ENCODE data around the gene JHY.

DNA sequence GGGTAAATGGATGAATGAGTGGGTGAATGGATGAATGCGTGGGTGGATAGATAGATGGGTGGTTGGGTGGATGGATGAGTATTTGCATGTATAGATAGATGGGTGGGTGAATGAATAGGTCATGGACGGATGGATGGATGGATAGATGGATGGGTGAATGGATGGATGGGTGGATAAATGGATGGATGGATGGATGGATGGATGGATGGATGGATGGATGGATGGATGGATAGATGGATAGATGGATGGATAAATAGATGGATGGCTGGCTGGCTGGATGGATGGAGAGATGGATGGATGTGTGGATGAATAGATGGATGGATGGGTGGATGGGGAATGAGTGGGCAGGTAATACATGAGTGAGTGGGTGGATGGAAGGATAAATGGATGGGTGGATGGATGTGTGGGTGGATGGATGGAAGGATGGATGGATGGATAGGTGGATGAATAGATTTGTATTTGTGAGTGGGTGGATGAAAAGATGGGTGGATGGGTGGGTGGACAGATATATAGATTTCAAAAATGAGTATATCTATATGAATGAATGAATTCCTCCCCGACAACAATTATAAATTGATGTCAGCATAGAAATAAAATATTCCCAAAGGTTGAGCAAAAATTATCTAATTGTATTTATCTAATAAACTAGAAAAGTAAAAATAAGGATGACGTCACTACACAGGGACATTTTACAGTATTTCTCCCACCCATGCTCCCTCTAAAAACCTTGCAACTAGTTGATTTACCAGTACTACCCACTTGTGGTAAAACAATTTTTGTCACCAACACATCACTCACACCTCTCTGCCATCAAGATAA, 44.8 kb upstream of the JHY start:
- TF ChIP-seq, protein P1, sequence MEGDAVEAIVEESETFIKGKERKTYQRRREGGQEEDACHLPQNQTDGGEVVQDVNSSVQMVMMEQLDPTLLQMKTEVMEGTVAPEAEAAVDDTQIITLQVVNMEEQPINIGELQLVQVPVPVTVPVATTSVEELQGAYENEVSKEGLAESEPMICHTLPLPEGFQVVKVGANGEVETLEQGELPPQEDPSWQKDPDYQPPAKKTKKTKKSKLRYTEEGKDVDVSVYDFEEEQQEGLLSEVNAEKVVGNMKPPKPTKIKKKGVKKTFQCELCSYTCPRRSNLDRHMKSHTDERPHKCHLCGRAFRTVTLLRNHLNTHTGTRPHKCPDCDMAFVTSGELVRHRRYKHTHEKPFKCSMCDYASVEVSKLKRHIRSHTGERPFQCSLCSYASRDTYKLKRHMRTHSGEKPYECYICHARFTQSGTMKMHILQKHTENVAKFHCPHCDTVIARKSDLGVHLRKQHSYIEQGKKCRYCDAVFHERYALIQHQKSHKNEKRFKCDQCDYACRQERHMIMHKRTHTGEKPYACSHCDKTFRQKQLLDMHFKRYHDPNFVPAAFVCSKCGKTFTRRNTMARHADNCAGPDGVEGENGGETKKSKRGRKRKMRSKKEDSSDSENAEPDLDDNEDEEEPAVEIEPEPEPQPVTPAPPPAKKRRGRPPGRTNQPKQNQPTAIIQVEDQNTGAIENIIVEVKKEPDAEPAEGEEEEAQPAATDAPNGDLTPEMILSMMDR (IDR thresholded peaks at IDR 0.05): no peak
- no peak for TF ChIP-seq POLR2A (IDR thresholded peaks at IDR 0.05)
